NAMALWA (cell line): Measurements from ENCODE around the gene DLX2.
A peak's percentile ranks its signal among the peaks of the same experiment; 100 is the strongest.

Experiments used
- DNase-seq: peaks from one replicate; pipeline ENCODE4 v3.0.0-alpha.2; 2015; ENCODE audit warnings: low spot score

The DLX2 gene

DNA sequence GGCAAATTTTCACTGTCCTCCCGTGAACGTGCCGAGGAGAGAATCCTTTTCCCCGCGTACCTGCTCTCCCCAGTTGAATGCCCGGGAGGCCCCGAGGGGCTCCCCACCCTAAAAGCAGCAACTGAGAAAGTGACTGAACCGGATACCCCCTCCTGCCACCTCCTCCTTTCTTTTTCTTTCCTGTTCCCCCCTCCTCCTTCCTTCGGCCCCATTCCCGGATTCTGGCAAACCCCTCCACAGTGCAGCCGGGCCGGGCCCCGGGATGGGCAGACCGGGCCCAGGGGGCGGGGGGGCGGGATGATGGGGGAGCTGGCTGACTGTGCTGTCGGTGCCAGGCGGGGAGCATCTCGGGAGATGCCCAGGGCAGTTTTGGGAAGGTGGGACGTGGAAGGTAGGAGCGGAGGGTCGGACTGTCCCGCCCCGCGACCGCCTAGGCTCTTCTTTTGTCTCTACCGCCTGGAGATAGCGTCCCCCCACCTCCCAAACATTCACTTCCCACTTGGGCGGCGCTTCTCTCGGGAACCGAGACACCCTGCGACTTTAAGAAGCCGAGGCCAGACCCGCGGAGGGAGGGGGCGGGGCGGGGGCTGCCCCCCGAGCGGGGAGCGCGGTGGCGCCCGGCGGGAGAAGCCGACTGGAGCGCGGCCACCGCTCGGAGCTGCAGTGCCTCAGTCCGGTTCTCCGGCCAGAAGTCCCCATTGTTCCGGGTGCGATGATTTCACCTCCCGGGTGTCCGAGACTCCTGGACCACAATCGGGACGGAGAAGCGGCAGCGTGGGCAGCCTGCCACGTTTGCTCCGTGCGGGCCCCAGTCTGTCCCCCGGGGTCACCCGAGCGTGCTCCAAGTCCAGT lies 8.2 kb downstream of the DLX2 start:
- DNase-seq, result no peak

DNA sequence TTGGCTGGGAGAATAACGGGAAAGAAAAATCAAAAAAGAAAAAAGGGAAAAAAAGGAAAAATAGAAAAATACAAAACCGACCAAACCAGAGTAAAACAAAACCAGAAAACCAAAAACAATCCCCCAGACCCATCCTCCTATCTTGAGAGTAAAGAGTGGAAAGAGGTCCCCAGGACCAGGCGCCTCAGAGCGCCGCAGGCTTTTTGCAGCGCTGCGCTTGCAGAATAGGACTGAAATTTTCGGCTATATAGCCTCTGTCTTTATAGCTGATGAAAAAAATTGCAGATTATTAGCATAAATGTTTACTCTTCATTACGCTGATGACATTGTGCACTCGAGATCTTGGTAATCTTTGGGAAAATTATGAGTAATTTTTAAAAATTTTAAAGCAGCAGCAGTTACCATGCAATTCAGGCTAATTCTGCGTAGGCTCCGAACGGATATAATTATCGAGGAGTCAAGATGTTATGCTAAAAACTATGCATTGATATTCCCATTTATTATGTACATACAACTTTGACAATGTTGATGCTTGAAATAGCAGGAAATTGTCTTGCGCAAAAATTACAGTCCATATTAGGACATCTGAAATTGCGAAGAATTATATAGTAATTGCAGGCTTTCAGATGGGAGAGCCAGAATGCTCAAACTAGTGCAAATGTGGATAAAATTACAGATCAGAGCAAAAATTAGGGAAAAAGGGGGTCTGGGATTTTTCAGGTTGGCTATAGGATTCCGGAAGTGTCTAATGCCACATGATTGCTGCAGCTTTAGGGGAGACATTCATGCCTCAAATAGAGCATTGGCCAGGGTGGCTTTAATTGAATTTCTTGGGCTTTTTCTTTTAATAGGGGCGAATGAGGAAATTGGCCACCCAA lies 9.0 kb downstream of the DLX2 start:
- DNase-seq, result no peak

DNA sequence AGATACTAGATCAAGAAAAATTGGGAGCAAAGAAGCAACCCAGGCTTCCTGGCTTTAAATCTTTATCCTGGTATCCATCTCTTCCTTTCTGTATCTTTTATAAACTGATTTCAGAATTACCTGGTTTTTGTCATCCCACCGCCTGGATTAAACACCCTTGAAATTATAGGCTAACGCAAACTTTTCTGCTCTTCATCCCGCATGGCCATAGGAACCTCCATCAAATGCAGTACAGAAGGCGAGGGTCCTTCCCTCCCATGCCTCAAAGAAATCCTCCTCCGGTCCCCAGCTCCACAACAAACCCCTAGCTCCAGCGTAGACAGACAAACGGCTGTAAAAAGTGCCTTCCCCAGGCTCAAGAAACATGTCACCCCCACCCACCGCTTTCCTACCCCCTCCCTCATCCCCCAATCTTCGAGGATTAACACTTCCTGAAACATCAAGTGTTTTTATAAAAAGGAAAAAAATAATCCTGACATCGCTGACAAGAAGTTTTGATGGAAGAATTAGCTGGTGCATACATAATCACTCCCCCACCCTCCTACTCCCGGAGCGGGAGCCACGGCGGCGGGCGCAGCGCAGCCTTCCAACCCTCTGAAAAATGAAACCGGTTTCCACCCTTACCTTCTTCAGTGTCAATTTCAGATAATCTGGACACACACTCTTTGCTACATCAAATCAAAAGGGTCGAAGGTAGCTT lies 9.8 kb downstream of the DLX2 start:
- no peak for DNase-seq

DNA sequence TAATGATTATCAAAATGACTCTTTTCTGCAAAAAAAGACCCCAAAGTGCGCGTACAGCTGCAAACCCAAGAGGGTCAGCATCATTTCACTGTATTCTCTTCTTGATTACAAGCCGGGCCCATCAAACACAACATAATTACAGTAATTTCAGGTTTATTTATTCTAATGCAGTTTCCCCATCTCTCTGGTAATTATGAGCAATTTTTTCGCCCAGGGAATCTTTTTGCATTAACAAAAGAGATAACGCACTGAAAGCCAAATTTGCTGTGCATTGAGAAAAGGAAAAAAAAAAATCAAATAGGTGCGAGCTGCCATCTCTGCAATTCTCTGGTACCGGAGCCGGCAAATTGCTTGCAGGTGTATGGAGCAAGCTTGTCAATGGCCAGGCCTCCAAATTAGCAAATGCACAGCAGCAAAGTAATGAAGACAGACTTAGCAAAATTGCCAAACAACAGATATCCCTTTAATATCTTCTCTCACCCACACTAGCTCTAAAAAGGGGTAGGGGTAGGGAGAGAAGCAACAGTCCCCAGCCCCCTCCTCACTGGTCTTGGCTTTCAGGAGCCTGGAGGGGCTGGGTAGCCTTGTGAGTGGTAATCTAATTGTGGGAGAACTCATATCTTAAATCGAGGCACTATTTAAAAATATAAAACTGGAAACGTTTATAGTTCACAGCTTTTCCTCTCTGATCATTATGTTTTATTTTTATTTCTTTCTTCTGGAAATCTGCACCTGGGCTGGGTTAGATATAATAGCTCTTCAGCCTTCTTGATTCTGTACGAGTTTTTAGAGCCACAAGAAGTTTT lies 10.7 kb downstream of the DLX2 start:
- DNase-seq, result no peak

DNA sequence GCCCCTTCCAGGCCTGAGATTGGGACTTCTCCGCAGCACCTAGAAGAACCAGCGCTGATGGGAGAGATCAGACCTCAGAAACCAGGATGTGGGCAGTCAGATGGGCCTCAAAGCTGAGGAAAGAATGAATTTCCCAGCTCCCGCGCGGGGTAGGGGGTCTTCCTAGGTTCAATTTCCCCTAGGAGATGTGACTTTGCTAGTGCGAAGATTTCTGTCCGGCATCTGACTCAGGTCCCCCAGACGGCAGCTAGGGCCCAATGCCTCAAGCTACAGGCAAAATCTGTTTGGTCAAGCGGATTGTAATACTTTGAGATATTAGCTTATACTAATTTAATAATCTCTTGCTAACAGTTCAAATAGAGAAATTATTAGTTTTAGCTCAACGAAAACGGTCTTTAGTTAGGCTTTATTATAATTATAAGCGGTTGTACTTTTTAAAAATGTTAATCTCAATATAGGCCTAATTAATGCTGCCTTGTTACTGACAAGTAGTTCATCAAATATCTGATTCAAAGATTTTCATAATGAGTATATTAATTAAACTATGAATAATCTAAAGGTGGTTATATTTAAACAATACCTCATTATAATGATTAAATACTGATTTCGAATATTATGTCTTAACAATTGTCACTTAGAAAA lies 11.6 kb downstream of the DLX2 start:
- no peak for DNase-seq

DNA sequence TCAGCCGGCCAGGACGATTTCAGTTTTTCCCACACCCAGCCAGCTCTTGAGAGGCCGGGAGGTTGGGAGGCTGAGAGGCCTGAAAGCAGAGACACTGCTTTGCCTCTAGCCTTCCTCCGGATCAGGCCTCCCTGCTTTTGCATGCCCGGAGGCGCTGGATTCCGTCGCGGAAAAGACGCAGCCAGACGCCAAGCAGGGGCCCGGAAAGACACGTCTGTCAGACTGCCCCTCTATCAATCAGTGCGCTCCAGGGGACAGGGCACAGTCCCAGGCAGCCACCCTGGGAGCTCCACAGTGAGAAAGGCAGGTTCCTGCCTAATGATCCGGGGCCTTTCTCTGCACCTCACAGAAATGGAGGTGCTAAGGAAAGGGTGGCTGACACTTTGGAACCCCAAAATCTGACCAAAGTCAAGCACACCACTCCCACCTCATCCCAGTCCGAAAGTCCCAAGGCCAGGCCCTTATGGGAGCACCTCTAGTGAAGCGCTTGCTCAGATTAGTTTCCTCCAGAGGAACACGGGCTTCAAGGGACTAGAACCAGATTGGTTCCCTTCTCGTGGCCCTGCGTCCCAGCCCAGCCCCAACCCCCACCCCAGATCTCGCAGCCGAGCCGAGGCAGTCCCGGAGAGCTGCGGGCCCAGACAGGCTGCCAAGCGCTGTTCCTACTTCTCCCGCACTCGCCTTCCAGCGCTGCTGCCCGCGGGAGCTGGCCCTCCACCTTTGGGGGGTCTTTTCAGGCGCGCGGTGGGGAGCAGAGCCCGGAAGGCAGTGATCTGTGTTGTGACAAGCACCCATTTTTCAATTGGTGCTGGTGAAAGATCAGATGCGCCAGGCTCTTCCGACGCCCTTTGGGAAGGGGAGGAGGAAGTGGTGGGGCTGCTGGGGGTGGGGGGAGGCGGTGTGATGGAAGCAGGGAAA lies 12.4 kb downstream of the DLX2 start:
- DNase-seq, result no peak

DNA sequence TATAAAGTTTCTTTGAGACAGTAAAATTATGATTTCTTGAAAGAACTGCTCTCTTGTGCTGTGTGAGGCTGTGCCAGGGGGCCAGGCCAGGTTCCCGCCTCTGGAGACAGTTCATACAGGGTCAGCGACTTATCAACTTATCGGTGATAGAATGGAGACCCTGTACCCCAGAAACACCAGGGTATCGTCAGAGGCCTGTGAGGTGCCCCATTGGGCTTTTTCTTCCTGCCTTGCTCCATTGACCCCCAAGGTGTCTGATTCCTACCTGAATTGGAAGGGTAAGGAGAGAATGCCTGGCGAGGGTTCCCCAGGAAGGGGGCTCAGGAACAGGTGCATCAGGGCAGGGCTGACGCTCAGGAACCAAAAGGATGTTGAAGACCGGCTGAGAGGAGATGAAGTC lies 13.1 kb downstream of the DLX2 start:
- DNase-seq, result no peak

DNA sequence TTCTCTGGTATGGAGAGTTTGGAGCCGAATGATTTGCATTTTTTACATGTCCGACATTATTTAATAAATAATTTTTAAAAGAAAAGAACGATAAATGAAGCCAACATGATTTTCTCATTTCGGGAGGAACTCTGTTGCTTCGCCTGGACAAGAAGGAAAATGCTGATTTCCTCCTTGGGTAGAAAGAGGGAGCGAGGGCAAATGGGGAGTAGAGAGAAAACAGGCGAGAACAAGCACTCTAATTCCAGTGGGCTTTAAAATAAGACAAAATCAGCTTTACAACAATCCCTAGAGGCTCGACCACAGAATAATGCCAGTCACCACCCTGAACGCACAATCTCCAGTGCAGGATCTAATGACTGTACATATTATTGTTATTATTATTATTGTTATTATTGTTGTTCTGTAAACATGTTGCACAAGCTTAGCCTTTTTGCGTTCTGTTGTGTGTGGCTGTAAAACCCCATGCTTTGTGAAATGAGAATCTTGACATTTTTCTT lies 13.6 kb downstream of the DLX2 start:
- no peak for DNase-seq

DNA sequence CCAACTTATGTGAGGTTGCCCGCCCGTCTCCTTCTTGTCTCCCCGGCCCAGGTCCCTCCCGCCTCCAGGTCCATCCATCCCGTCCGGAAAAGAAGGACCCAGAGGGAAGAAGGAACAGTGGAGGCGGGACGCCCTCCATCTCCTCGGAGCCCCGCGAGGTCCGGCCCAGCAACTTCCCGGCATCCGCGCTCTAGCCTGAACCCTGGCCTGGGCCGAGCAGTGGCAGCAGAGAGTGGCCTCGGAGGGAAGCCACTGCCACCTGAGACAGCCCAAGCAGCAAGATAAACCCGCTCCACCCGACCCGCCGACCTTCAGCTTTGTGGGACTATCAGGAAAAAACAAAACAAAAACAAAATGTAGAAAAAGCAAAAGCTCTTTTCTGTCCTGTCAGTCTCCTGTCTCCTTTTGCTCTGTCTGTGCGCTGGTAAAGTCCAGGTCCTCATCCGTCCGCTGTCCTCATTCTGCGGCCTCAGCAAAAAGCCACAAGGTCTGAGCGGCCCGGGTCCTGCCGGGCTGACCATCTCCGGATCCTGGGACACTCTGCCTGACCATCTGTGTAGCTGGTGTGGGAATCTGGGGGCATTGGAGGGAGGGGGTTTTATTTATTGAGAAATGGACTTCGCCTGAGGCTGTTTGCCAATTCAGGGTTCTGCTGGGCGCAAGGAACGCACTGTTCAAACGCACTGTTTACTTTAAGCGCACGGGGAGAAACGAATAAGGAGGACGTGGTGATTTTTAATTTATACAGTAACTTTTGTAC lies 14.3 kb downstream of the DLX2 start:
- DNase-seq, result no peak

DNA sequence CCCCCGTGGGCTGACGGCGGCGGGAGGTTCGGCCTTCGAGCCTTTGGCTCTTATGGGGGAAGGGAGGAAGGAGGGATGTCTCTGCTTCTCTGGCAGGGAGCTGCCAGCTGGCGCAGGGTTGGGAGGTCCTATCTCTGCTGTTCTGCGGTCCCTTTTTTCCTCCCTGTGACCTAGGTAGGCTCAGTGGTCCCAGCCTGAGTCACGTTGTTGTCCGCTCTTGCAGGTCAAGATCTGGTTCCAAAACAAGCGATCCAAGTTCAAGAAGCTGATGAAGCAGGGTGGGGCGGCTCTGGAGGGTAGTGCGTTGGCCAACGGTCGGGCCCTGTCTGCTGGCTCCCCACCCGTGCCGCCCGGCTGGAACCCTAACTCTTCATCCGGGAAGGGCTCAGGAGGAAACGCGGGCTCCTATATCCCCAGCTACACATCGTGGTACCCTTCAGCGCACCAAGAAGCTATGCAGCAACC lies 14.9 kb downstream of the DLX2 start:
- no peak for DNase-seq

DNA sequence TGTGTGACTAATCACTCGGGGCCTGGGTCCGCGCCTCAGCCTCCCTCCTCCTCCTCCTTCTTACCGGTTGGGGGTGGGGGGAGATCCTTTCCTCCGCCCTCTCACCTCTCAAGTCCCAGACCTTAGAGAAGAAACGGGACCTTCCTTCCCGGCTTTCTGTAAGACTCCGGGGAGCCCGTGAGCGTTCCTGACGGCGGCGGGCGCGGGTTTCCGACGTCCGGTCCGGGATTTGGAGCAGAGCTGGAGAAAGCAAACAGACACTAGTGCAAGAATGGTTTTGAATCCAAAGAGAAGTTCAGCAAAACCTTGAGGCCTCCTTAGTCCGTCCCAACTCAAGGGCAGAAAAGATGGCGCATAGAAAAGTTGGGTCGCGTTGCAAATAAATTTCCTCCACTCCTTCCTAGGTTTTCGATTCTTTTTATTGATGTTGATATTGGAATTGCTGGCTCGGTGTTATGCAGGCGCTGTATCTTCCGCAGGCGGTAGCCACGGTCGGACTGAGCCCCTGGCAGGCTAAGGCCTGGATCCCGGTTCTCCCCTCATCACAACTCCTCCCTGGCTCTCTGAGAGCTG lies 15.4 kb downstream of the DLX2 start:
- no peak for DNase-seq

DNA sequence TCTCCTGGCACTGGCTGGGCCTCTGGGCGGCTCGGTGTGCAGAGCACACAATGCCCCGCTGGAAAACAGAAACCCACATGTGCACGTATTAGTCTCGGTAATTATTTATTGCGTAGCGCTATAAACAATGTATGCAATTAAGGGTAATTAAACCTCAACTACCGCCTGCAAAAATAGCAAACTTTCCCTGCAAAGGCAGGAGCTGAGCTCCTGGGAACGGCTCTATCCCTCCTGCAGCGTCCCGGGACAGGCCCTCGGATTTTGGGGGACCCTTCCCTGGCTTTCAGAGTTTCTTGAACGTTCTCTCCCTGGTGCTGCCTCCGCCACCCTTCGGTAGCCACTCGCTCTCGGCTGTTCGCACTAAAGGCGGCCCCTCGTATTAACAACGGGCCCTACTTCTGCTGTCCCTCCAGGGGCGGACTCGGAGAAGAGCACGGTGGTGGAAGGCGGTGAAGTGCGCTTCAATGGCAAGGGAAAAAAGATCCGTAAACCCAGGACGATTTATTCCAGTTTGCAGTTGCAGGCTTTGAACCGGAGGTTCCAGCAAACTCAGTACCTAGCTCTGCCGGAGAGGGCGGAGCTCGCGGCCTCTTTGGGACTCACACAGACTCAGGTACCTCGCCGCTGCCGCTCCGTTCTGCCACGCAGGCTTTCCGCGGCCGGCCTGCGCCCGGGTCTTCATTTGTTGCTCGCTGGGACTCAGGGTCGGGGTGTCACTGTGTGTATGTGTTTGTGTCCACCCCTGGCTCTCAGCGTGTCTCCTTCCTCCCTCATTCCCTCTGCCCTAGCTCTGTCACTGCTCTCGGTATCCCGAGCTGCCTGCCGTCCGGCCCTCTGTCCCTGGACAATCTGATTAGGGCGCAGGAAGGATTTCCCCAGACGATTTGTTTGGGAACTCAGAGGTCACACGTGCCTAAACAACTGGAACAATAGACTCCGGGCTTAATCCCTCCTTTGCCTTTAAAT lies 16.2 kb downstream of the DLX2 start:
- peak; percentile 42 for DNase-seq

DNA sequence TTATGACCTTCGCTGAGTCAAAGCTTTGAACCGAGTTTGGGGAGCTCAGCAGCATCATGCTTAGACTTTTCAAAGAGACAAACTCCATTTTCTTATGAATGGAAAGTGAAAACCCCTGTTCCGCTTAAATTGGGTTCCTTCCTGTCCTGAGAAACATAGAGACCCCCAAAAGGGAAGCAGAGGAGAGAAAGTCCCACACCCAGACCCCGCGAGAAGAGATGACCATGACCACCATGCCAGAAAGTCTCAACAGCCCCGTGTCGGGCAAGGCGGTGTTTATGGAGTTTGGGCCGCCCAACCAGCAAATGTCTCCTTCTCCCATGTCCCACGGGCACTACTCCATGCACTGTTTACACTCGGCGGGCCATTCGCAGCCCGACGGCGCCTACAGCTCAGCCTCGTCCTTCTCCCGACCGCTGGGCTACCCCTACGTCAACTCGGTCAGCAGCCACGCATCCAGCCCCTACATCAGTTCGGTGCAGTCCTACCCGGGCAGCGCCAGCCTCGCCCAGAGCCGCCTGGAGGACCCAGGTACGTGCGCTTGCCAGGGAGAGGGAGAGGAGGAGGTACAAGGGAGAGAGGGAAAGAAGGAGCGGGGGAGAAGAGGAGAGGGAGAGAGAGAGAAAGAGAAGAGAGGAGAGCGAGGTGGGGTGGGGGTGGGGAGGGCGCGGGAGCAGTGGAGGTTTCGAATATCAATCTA lies 17.1 kb downstream of the DLX2 start, which contains the start of gene DLX1:
TSS of gene DLX1 (plus strand) at position 48 of the 700 bp plus-strand sequence. CDS start at position 219, 171 bp downstream.
- DNase-seq, result no peak

DNA sequence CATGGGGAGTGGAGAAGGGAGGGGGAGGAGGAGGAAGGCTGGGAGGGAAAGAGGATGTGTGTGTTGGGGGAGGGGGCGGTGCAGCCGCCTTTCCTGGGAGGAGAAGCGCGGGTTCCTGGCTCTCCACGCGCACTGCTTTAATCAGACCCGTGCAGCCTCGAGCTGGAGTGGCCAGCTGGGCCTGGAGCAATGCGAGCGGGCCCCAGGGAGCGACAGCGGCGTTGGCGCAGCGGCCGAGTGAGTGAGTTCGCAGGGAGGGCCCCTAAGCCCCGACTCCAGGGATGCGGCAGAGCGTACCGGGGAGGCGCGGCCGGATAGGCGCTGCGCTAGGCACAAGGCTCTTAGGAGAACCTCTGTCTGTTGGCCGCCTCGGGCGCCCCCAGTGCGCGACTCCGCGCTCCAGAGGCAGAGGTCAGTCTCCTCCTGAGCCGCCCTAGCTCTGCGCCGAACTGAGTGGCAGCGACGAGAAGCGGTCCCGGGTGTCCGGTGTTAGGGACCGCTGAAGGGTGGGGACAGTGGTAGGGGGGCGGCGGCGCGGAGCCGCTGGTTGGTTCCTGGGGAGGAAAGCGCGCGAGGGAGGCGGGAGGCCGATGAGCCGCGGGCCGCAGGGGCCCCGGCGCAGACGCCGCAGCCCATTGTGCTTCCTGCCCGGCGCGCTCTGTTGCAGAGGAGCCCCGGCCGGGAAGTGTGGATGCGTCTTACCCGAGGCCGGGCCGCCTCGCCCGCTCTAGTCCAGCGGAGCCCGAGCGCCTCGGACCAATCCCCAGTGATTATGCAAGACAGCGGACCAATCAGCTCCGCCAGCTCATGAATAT lies 17.8 kb downstream of the DLX2 start:
- DNase-seq, result peak; percentile 88

DNA sequence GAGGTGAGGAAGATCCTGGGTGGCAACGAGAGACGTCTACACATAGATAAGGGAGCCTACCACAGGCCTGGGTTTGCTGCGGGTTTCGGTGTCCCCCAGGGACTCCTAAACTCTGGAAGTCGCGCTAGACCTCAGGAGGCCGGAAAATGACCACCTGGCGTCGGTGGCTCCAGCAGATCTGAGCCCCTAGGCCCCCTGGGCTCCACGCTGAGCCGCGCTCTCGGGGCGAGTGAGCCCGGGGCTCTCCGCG lies 18.4 kb downstream of the DLX2 start:
- no peak for DNase-seq
